Measurements from ENCODE around the gene TCF4. TPM values are rescaled to one million over a fixed set of nuclear protein-coding genes. Genes with fewer than 3 reads are reported as not detected.

Gene TCF4
- total RNA-seq, 1 experiment from 2014 or later: 0.42 TPM

GRCh38 chr18:55327454-55327853 is 260.5 kb downstream of the TCF4 start (continued):
- TF ChIP-seq REST (IDR thresholded peaks at IDR 0.05; ENCODE audit: low read depth) (no peak), EGR1 (IDR thresholded peaks at IDR 0.05; ENCODE audit: low read depth) (no peak), TCF7L2 (IDR thresholded peaks at IDR 0.05; ENCODE audit: borderline replicate concordance, extremely low read depth, insufficient read depth, insufficient read length) (no peak), SP1 (IDR thresholded peaks at IDR 0.05; ENCODE audit: low read depth) (no peak), SIN3A (IDR thresholded peaks at IDR 0.05; ENCODE audit: low read depth) (no peak), MAX (IDR thresholded peaks at IDR 0.05) (no peak), FOSL1 (IDR thresholded peaks at IDR 0.05; ENCODE audit: low read depth) (no peak)

- Histone ChIP-seq H3K36me3 (ENCODE audit: control insufficient read depth in 1 of 2, insufficient read depth in 2 of 2, low read length in 2 of 2) (no peaks in the 10 kb centered on the region), H3K4me3 (replicated peaks in 1 of 2; ENCODE audit: low read depth in 1 of 2, low read length in 2 of 2) (no peak overlapping the region), H3K79me2 (ENCODE audit: insufficient read depth, low read length) (no peaks in the 10 kb centered on the region), H3K9me3 (ENCODE audit: control insufficient read depth in 1 of 2, insufficient read depth in 1 of 2, low read depth in 1 of 2, low read length in 2 of 2) (no peaks in the 10 kb centered on the region), H3K9me2 (ENCODE audit: insufficient read depth) (no peaks in the 10 kb centered on the region), H3K9ac (ENCODE audit: low read length) (no peak overlapping the region), H3K4me1 (ENCODE audit: control insufficient read depth in 1 of 2, insufficient read depth in 2 of 2, low read length in 2 of 2) (no peaks in the 10 kb centered on the region), H3K27ac (ENCODE audit: low read depth, low read length) (no peak overlapping the region), H2AFZ (ENCODE audit: low read depth, low read length, poor library complexity, severe bottlenecking) (no peak overlapping the region), H4K20me1 (ENCODE audit: insufficient read depth) (no peaks in the 10 kb centered on the region; the same call in 1 of the 2 replicates), H3K4me2 (ENCODE audit: low read length) (no peak overlapping the region), H3K27me3 (ENCODE audit: insufficient read depth, low read length) (no peaks in the 10 kb centered on the region)
- no peak for DNase-seq (ENCODE audit: low read depth, low spot score)
- ChIA-PET RAD21 (ENCODE audit: low non-redundant PET in 1 of 2, low total read pairs in 2 of 2, uncharacterized antibody in 2 of 2, unreplicated experiment in 2 of 2) (no interaction called here), CTCF (no interaction called here), POLR2A (interaction anchor here (0.7 kb wide), 1 partner anchor 48 kb away, joined by 4 read pairs; no protein-coding TSS in a partner anchor)
- ATAC-seq: no peak
- intact Hi-C loops (cut with micrococcal nuclease): no loop called here
- no TSS peak for BruUV-seq (replicated peaks)
- no peak for TF ChIP-seq EGR1 (IDR thresholded peaks at IDR 0.05; ENCODE audit: low read depth)
- TF ChIP-seq ZBTB33 (IDR thresholded peaks at IDR 0.05; ENCODE audit: extremely low read depth, insufficient replicate concordance, low read length): no peak
- TF ChIP-seq CTCF (IDR thresholded peaks at IDR 0.05 in 2 of 3, conservative IDR thresholded peaks at IDR 0.05 in 1 of 3; ENCODE audit: borderline replicate concordance in 1 of 3, insufficient read depth in 1 of 3, low read depth in 2 of 3, low read length in 2 of 3): no peak
- no peak for TF ChIP-seq FOSL1 (IDR thresholded peaks at IDR 0.05; ENCODE audit: low read depth)
- TF ChIP-seq ELF1 (IDR thresholded peaks at IDR 0.05; ENCODE audit: borderline replicate concordance, low read depth): no peak
- TF ChIP-seq CBX3 (IDR thresholded peaks at IDR 0.05; ENCODE audit: low read depth): no peak
- TF ChIP-seq EZH2phosphoT487 (IDR thresholded peaks at IDR 0.05; ENCODE audit: borderline replicate concordance): no peak
- no peak for TF ChIP-seq POLR2AphosphoS5 (IDR thresholded peaks at IDR 0.05; ENCODE audit: low read depth, low read length)
- TF ChIP-seq CEBPB (IDR thresholded peaks at IDR 0.05; ENCODE audit: low read depth): no peak
- no peak for TF ChIP-seq ZNF274 (IDR thresholded peaks at IDR 0.05; ENCODE audit: low read depth, low read length)
- no peak for TF ChIP-seq ZFX (IDR thresholded peaks at IDR 0.05)
- TF ChIP-seq TCF7L2 (IDR thresholded peaks at IDR 0.05; ENCODE audit: borderline replicate concordance, extremely low read depth, insufficient read depth, insufficient read length): no peak
- TF ChIP-seq JUND (IDR thresholded peaks at IDR 0.05): no peak
- TF ChIP-seq POLR2A (IDR thresholded peaks at IDR 0.05; ENCODE audit: borderline replicate concordance, extremely low read depth, insufficient read depth, insufficient read length): no peak
- TF ChIP-seq YY1 (IDR thresholded peaks at IDR 0.05; ENCODE audit: extremely low read depth, insufficient replicate concordance, low read depth, low read length): no peak
Measured at GRCh38 chr18:55326134-55326533, 261.9 kb downstream of the TCF4 start.
